NT2/D1 (cell line): Measurements from ENCODE around the gene GOLGB1.

Experiments used
- SUZ12 ChIP-seq: IDR thresholded peaks from 2 replicates; pipeline ENCODE4 v1.6.1; 2011; ENCODE audit not compliant: insufficient read length, insufficient read depth; ENCODE audit errors: extremely low read depth
- ZNF274 ChIP-seq: IDR thresholded peaks from 2 replicates; pipeline ENCODE4 v1.6.1; 2011; ENCODE audit warnings: mild to moderate bottlenecking, low read depth, low read length

DNA sequence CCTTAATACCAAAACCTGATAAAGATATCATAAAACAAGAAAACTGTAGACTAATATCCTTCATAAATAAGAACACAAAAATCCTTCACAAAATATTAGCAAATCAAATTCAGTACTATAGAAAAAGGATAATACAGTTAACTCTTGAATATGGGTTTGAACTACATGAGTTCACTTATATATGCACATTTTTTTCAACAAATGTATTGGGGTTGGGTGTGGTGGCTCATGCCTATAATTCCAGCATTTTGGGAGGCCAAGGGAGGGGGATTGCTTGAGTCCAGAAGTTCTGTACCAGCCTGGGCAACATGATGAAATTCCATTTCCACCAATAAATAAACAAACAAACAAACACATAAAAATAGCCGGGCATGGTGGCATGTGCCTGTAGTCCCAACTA is 39.2 kb downstream of the GOLGB1 start:
- TF ChIP-seq ZNF274: no peak
- TF ChIP-seq SUZ12: no peak
